IPS-18c (cell line): ENCODE measurements around the gene DAZAP1.

Experiments used
- H3K4me3 ChIP-seq: 2 replicates; pipeline ENCODE4 v1.7.0; 2013; ENCODE audit warnings: low read depth, mild to moderate bottlenecking, low read length, moderate library complexity; ENCODE audit not compliant: insufficient read depth
- H3K9me3 ChIP-seq: one replicate; pipeline ENCODE4 v1.6.1; 2013; ENCODE audit warnings: mild to moderate bottlenecking, low read length, moderate library complexity; ENCODE audit not compliant: control insufficient read depth, insufficient read depth

DAZAP1 gene

GRCh38 chr19:1481893-1482360 lies 74.5 kb downstream of the DAZAP1 start:
- Histone ChIP-seq H3K9me3 (no peaks in the 10 kb centered on the region), H3K4me3 (no peak overlapping the region)

DNA sequence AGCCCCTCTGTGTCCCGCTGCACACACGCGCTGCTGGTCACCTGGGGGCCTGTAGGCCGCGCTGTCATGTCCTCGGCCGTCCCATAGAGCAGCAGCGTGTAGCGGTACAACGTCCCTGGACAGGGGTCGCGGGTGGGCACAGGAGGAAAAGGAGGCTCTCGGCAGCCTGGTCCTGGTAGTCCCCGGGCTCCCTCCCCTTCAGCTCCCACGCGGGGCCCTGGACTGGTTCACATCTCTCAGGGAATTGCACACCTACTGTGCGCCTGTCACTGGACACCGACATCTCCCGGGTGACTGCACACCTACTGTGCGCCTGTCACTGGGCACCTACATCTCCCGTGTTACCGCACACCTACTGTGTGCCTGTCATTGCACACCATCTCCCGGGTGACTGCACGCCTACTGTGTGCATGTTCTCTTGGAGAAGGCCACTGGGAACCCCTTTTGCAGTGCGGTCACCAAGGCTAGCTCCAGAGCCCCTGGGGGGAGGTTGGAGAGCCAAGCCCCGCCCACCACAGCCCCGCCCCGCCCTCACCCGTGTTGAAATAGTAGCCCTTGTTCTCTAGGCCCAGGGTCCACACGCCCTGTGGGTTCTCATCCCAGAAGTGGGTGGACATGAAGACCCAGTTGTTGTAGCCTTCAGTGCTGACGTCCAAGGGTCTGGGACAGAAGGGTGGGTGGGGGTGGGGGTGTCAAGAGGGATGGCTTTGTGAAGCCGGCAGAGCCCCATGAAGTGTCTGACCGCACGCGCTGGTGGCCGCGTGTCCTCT lies 75.2 kb downstream of the DAZAP1 start:
- H3K9me3 ChIP-seq = no peaks in the 10 kb centered on the region
- H3K4me3 ChIP-seq = no peak overlapping the region

GRCh38 chr19:1483131-1483978 lies 76.0 kb downstream of the DAZAP1 start:
- Histone ChIP-seq H3K4me3 (no peak overlapping the region), H3K9me3 (no peaks in the 10 kb centered on the region)

DNA sequence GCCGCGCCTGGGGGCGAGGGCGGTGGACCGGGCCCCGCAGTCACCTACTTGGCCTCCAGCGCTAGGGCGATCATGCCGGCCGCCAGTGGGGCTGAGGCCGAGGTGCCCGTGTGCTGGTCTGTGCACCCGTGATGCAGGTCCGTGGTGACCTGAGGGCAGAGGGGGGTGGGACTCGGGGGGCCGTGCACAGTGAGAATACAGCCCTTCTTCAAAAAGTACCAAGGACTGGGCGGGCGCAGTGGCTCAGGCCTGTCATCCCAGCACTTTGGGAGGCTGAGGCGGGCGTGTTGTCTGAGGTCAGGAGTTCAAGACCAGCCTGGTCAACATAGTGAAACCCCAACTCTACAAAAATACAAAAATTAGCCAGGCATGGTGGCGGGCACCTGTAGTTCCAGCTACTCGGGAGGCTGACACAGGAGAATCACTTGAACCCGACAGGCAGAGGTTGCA lies 76.6 kb downstream of the DAZAP1 start:
- Histone ChIP-seq H3K4me3 (no peak overlapping the region), H3K9me3 (no peaks in the 10 kb centered on the region)
